ENCODE data around the gene CD302. TPM values are rescaled to one million over a fixed set of nuclear protein-coding genes. Genes with fewer than 3 reads are reported as not detected.

The CD302 gene
- total and polyA plus RNA-seq, 2 donors from 2014 or later = 8.7 to 33.2 TPM

GRCh38 chr2:159722580-159722979, 75.4 kb downstream of the CD302 start:
- Histone ChIP-seq H3K9ac (ENCODE audit: low read length in 3 of 3) (no peak overlapping the region), H3K36me3 (ENCODE audit: control insufficient read depth in 2 of 3, insufficient read depth in 3 of 3, low read length in 3 of 3) (peaks cover 0 to 7% (median 0%) of the 10 kb centered on the region in 3 donors), H3K27me3 (ENCODE audit: control insufficient read depth, insufficient read depth, low read length) (no peaks in the 10 kb centered on the region), H3K4me1 (ENCODE audit: control insufficient read depth in 2 of 3, insufficient read depth in 2 of 3, low read depth in 1 of 3, low read length in 3 of 3) (peaks cover 0 to 2% (median 0%) of the 10 kb centered on the region in 3 donors), H3K9me3 (ENCODE audit: control insufficient read depth in 2 of 3, insufficient read depth in 1 of 3, low read length in 3 of 3) (no peaks in the 10 kb centered on the region), H3K27ac (ENCODE audit: low read depth in 2 of 2, low read length in 2 of 2) (no peak overlapping the region), H3K4me3 (ENCODE audit: low read length in 3 of 3) (no peak overlapping the region)
- FAIRE-seq (no peak), DNase-seq (no peak)
- intact Hi-C loops (cut with DNase I) = no loop called here
- no peak for TF ChIP-seq CTCF (IDR thresholded peaks at IDR 0.05; ENCODE audit: borderline replicate concordance, extremely low read depth, insufficient read depth)

GRCh38 chr2:159720676-159721075, 77.3 kb downstream of the CD302 start:
- DNase-seq (no peak), FAIRE-seq (no peak)
- Histone ChIP-seq H3K4me3 (ENCODE audit: low read length in 3 of 3) (no peak overlapping the region), H3K9me3 (ENCODE audit: control insufficient read depth in 2 of 3, insufficient read depth in 1 of 3, low read length in 3 of 3) (no peaks in the 10 kb centered on the region), H3K27ac (ENCODE audit: low read depth in 2 of 2, low read length in 2 of 2) (no peak overlapping the region), H3K4me1 (ENCODE audit: control insufficient read depth in 2 of 3, insufficient read depth in 2 of 3, low read depth in 1 of 3, low read length in 3 of 3) (peaks cover 0 to 11% (median 6%) of the 10 kb centered on the region in 3 donors), H3K9ac (ENCODE audit: low read length in 3 of 3) (no peak overlapping the region), H3K36me3 (ENCODE audit: control insufficient read depth in 2 of 3, insufficient read depth in 3 of 3, low read length in 3 of 3) (peaks cover 0 to 20% (median 3%) of the 10 kb centered on the region in 3 donors), H3K27me3 (ENCODE audit: control insufficient read depth, insufficient read depth, low read length) (no peaks in the 10 kb centered on the region)
- intact Hi-C loops (cut with DNase I) = no loop called here
- no peak for TF ChIP-seq CTCF (IDR thresholded peaks at IDR 0.05; ENCODE audit: borderline replicate concordance, extremely low read depth, insufficient read depth)

Other genes with a start within 250 kb of the CD302 start
- gene BAZ2B, start 181.7 kb downstream of the CD302 start, total RNA-seq = 87.3 TPM
- 5.1 TPM for gene BAZ2B, start 181.7 kb downstream of the CD302 start, polyA plus RNA-seq (ENCODE audit: insufficient read depth, low read depth, low replicate concordance)
- gene MARCHF7, start 85.7 kb downstream of the CD302 start, total RNA-seq = 79.0 TPM
- 24.8 TPM for gene MARCHF7, start 85.7 kb downstream of the CD302 start, polyA plus RNA-seq (ENCODE audit: insufficient read depth, low read depth, low replicate concordance)
- gene LY75, start 106.5 kb upstream of the CD302 start, total RNA-seq = 23.2 TPM
- gene LY75, start 106.5 kb upstream of the CD302 start, polyA plus RNA-seq (ENCODE audit: insufficient read depth, low read depth, low replicate concordance) = 3.8 TPM